Loucy (cell line): ENCODE data around the gene SCGB3A2.
"Not testable (repeated sequence)": the region's sequence is repeated elsewhere in the genome, so short reads cannot be mapped to it uniquely, and the experiment has no call there.

Experiments
- EZH2phosphoT487 ChIP-seq: fragments of 200-600 bp; IDR thresholded peaks from 2 replicates; pipeline ENCODE4 v1.6.1; 2018; ENCODE audit warnings: antibody characterized with exemption, mild to moderate bottlenecking, moderate library complexity, borderline replicate concordance
- TF ChIP-seq, protein P1 (sequence below): fragments of 200-600 bp; sonication (generic); conservative IDR thresholded peaks from 2 replicates; pipeline ENCODE4 v1.5.1; 2014; ENCODE audit warnings: mild to moderate bottlenecking, antibody characterized with exemption, low read length

DNA sequence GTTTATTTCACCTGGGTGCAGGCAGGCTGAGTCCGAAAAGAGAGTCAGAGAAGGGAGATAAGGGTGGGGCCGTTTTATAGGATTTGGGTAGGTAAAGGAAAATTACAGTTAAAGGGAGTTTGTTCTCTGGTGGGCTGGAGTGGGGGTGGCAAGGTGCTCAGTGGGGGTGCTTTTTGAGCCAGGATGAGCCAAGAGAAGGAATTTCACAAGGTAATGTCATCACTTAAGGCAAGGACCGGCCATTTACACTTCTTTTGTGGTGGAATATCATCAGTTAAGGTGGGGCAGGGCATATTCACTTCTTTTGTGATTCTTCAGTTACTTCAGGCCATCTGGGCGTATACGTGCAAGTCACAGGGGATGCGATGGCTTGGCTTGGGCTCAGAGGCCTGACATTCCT, 8.6 kb upstream of the SCGB3A2 start:
- TF ChIP-seq, protein P1, sequence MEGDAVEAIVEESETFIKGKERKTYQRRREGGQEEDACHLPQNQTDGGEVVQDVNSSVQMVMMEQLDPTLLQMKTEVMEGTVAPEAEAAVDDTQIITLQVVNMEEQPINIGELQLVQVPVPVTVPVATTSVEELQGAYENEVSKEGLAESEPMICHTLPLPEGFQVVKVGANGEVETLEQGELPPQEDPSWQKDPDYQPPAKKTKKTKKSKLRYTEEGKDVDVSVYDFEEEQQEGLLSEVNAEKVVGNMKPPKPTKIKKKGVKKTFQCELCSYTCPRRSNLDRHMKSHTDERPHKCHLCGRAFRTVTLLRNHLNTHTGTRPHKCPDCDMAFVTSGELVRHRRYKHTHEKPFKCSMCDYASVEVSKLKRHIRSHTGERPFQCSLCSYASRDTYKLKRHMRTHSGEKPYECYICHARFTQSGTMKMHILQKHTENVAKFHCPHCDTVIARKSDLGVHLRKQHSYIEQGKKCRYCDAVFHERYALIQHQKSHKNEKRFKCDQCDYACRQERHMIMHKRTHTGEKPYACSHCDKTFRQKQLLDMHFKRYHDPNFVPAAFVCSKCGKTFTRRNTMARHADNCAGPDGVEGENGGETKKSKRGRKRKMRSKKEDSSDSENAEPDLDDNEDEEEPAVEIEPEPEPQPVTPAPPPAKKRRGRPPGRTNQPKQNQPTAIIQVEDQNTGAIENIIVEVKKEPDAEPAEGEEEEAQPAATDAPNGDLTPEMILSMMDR = not testable (repeated sequence)
- TF ChIP-seq EZH2phosphoT487 = not testable (repeated sequence)
